SU-DHL-6 (cell line): Measurements from ENCODE around the gene KCNT2.

Experiments used
- H2AFZ ChIP-seq: fragments of 200-600 bp; sonication (generic); 2 replicates; pipeline ENCODE4 v1.6.1; 2014; ENCODE audit warnings: low read depth, mild to moderate bottlenecking, moderate library complexity, mixed read lengths, antibody characterized with exemption, low read length; ENCODE audit not compliant: severe bottlenecking
- H3F3A ChIP-seq: fragments of 200-600 bp; shearing (Covaris generic); 2 replicates; pipeline ENCODE4 v1.6.0; 2016; ENCODE audit warnings: antibody characterized with exemption, mild to moderate bottlenecking; ENCODE audit not compliant: insufficient read depth
- H3K27ac ChIP-seq: fragments of 200-600 bp; sonication (generic); 2 replicates; pipeline ENCODE4 v1.5.1; 2016; ENCODE audit warnings: low read depth, mild to moderate bottlenecking, low read length, moderate library complexity, mixed read lengths
- H3K27me3 ChIP-seq: fragments of 200-600 bp; sonication (generic), shearing (Covaris generic); 2 replicates; pipeline ENCODE4 v1.6.0; 2014; ENCODE audit warnings: mild to moderate bottlenecking, low read length
- H3K36me3 ChIP-seq: fragments of 200-600 bp; sonication (generic); 2 replicates; pipeline ENCODE4 v1.6.1; 2014; ENCODE audit warnings: mild to moderate bottlenecking, low read length, mixed read lengths
- H3K4me2 ChIP-seq: fragments of 300-600, 200-600 bp; shearing (Covaris generic), sonication (generic); 2 replicates; pipeline ENCODE4 v1.6.0; 2014; ENCODE audit warnings: low read length, low read depth, mild to moderate bottlenecking; ENCODE audit not compliant: poor library complexity, severe bottlenecking
- H3K4me3 ChIP-seq: fragments of 200-600 bp; sonication (generic); 2 replicates; pipeline ENCODE4 v1.5.1; 2014; ENCODE audit warnings: antibody characterized with exemption, low read length, mild to moderate bottlenecking, mixed read lengths; ENCODE audit not compliant: insufficient read depth, poor library complexity, severe bottlenecking
- H3K79me2 ChIP-seq: fragments of 200-600 bp; sonication (generic); 2 replicates; pipeline ENCODE4 v1.6.1; 2014; ENCODE audit warnings: mild to moderate bottlenecking, low read length, moderate library complexity; ENCODE audit not compliant: insufficient read depth
- H3K9ac ChIP-seq: fragments of 200-600 bp; sonication (generic); 2 replicates; pipeline ENCODE4 v1.7.0; 2014; ENCODE audit warnings: mild to moderate bottlenecking, low read length
- H3K9me2 ChIP-seq: fragments of 200-600 bp; sonication (generic); replicated peaks from 2 replicates; pipeline ENCODE4 v1.6.1; 2014; ENCODE audit warnings: low read length; ENCODE audit not compliant: insufficient read depth
- H3K9me3 ChIP-seq: fragments of 200-600 bp; sonication (generic); 2 replicates; pipeline ENCODE4 v1.6.1; 2014; ENCODE audit warnings: low read length, mixed read lengths; ENCODE audit not compliant: insufficient read depth
- H4K20me1 ChIP-seq: fragments of 200-600 bp; sonication (generic); 2 replicates; pipeline ENCODE4 v1.6.1; 2014; ENCODE audit warnings: low read depth, mild to moderate bottlenecking, antibody characterized with exemption, low read length, moderate library complexity, mixed read lengths
- CTCF ChIP-seq: fragments of 200-600 bp; sonication (generic); IDR thresholded peaks from one replicate; pipeline ENCODE4 v1.5.1; 2017; ENCODE audit warnings: antibody characterized with exemption, mild to moderate bottlenecking, low read length, moderate library complexity; ENCODE audit not compliant: insufficient read depth, poor library complexity, severe bottlenecking
- EZH2phosphoT487 ChIP-seq: fragments of 200-600 bp; sonication (generic), shearing (Covaris generic); conservative IDR thresholded peaks from 2 replicates; pipeline ENCODE4 v1.6.1; 2018; ENCODE audit warnings: mild to moderate bottlenecking, antibody characterized with exemption, low read length, moderate library complexity, mixed read lengths

KCNT2 gene

GRCh38 chr1:196603651-196604050 lies 4.6 kb downstream of the KCNT2 start:
- no peaks in the 10 kb centered on the region for H3K9me3 ChIP-seq
- no peaks in the 10 kb centered on the region for H3F3A ChIP-seq
- H3K4me3 ChIP-seq = no peak overlapping the region
- H3K27me3 ChIP-seq = no peaks in the 10 kb centered on the region
- H3K79me2 ChIP-seq = no peaks in the 10 kb centered on the region
- no peak overlapping the region for H3K27ac ChIP-seq
- no peak overlapping the region for H3K4me2 ChIP-seq
- H3K9me2 ChIP-seq = no peaks in the 10 kb centered on the region
- TF ChIP-seq EZH2phosphoT487 (no peak), CTCF (no peak)
- H3K36me3 ChIP-seq = no peaks in the 10 kb centered on the region
- H2AFZ ChIP-seq = no peak overlapping the region
- no peaks in the 10 kb centered on the region for H4K20me1 ChIP-seq
- H3K9ac ChIP-seq = no peak overlapping the region

- H3F3A ChIP-seq = no peaks in the 10 kb centered on the region
- no peak overlapping the region for H2AFZ ChIP-seq
- no peaks in the 10 kb centered on the region for H3K9me3 ChIP-seq
- H3K4me3 ChIP-seq = no peak overlapping the region
- H3K27ac ChIP-seq = no peak overlapping the region
- H3K27me3 ChIP-seq = no peaks in the 10 kb centered on the region
- H4K20me1 ChIP-seq = no peaks in the 10 kb centered on the region
- H3K9ac ChIP-seq = no peak overlapping the region
- H3K9me2 ChIP-seq = no peaks in the 10 kb centered on the region
- TF ChIP-seq EZH2phosphoT487 (no peak), CTCF (no peak)
- H3K79me2 ChIP-seq = no peaks in the 10 kb centered on the region
- H3K4me2 ChIP-seq = no peak overlapping the region
- H3K36me3 ChIP-seq = no peaks in the 10 kb centered on the region
Measured at GRCh38 chr1:196598942-196599748, 9.1 kb downstream of the KCNT2 start.

- no peaks in the 10 kb centered on the region for H3K79me2 ChIP-seq
- no peak for TF ChIP-seq CTCF
- no peak for TF ChIP-seq EZH2phosphoT487
Measured at GRCh38 chr1:196594700-196595099, 13.5 kb downstream of the KCNT2 start.

More at GRCh38 chr1:196594700-196595099, 13.5 kb downstream of the KCNT2 start:
- Histone ChIP-seq H3F3A (no peaks in the 10 kb centered on the region), H3K9ac (no peak overlapping the region), H4K20me1 (no peaks in the 10 kb centered on the region), H3K36me3 (no peaks in the 10 kb centered on the region), H3K27ac (no peak overlapping the region), H3K4me2 (no peak overlapping the region), H3K9me2 (no peaks in the 10 kb centered on the region), H3K9me3 (no peaks in the 10 kb centered on the region), H3K4me3 (no peak overlapping the region), H2AFZ (no peak overlapping the region), H3K27me3 (no peaks in the 10 kb centered on the region)
